Stimulated activated effector memory CD8-positive, alpha-beta T cell treated with anti-CD3 and anti-CD28 coated beads, Interleukin-12 subunit alpha, Interleukin-12 subunit beta, amount 100 ng/mL, for 72 hours (primary cell): ENCODE measurements around the gene UGT1A8.

ENCODE experiments used
- ATAC-seq: fragments of 150-1000 bp; cut with Tn5 transposase; 2 replicates; pipeline ENCODE4 v1.10.0; 2021
- DNase-seq, 2 donors: peaks; one replicate each; pipeline ENCODE4 v3.0.0; 2021 to 2022; ENCODE audit warnings: low spot score in 2 of 2
- H3K27ac Mint-ChIP-seq: one replicate; pipeline ENCODE4 v1.8.0; 2022; ENCODE audit warnings: mild to moderate bottlenecking, mixed read lengths
- H3K36me3 Mint-ChIP-seq: one replicate; pipeline ENCODE4 v1.8.0; 2022; ENCODE audit warnings: mild to moderate bottlenecking, mixed read lengths
- H3K4me1 Mint-ChIP-seq: one replicate; pipeline ENCODE4 v1.8.0; 2022; ENCODE audit warnings: mixed read lengths
- H3K4me3 Mint-ChIP-seq: one replicate; pipeline ENCODE4 v1.8.0; 2022; ENCODE audit warnings: mild to moderate bottlenecking, mixed read lengths
- H3K9me3 Mint-ChIP-seq: one replicate; pipeline ENCODE4 v1.8.0; 2022; ENCODE audit warnings: mixed read lengths

The UGT1A8 gene

GRCh38 chr2:233800208-233800607, 182.8 kb downstream of the UGT1A8 start:
- no peak overlapping the region for H3K4me3 Mint-ChIP-seq
- H3K36me3 Mint-ChIP-seq: no peaks in the 10 kb centered on the region
- ATAC-seq (no peak), DNase-seq (no peak)
- no peak overlapping the region for H3K27ac Mint-ChIP-seq
- H3K9me3 Mint-ChIP-seq: no peaks in the 10 kb centered on the region
- H3K4me1 Mint-ChIP-seq: peaks cover 7% of the 10 kb centered on the region

GRCh38 chr2:233801357-233802131, 184.1 kb downstream of the UGT1A8 start:
- H3K27ac Mint-ChIP-seq: no peak overlapping the region
- no peaks in the 10 kb centered on the region for H3K36me3 Mint-ChIP-seq
- H3K9me3 Mint-ChIP-seq: no peaks in the 10 kb centered on the region
- H3K4me1 Mint-ChIP-seq: peaks cover 7% of the 10 kb centered on the region
- DNase-seq (peak in 1 of 2 donors; percentile 43), ATAC-seq (peak; percentile 78)
- H3K4me3 Mint-ChIP-seq: no peak overlapping the region

GRCh38 chr2:233802132-233802815, 184.8 kb downstream of the UGT1A8 start:
- H3K9me3 Mint-ChIP-seq: no peaks in the 10 kb centered on the region
- H3K27ac Mint-ChIP-seq: no peak overlapping the region
- no peaks in the 10 kb centered on the region for H3K36me3 Mint-ChIP-seq
- H3K4me1 Mint-ChIP-seq: peaks cover 7% of the 10 kb centered on the region
- ATAC-seq: no peak
- no peak overlapping the region for H3K4me3 Mint-ChIP-seq
- DNase-seq: no peak

GRCh38 chr2:233803292-233803911, 186.0 kb downstream of the UGT1A8 start:
- no peaks in the 10 kb centered on the region for H3K36me3 Mint-ChIP-seq
- H3K9me3 Mint-ChIP-seq: no peaks in the 10 kb centered on the region
- DNase-seq: no peak
- no peak overlapping the region for H3K27ac Mint-ChIP-seq
- peaks cover 7% of the 10 kb centered on the region for H3K4me1 Mint-ChIP-seq
- no peak overlapping the region for H3K4me3 Mint-ChIP-seq
- no peak for ATAC-seq

DNA sequence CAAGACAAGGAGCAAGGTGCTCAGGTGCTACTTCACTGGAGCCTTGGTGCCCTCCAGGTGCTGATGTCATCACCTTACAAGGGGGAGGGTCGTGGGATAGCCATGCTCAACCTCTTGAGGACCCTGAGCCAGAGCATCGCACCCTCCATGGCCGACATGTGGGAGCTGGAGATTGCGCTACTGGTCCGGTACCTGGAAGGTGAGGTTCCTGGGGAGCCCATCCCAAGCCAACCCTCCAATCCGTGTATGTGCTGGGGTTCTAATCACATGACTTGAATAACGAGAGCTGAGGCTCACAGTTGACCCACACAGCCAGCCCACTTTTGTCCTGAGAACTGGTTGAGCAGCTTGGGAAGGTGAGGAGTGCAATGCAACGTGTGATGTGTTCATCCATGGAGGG, 186.6 kb downstream of the UGT1A8 start:
- ATAC-seq: no peak
- H3K27ac Mint-ChIP-seq: no peak overlapping the region
- peaks cover 7% of the 10 kb centered on the region for H3K4me1 Mint-ChIP-seq
- H3K36me3 Mint-ChIP-seq: no peaks in the 10 kb centered on the region
- H3K9me3 Mint-ChIP-seq: no peaks in the 10 kb centered on the region
- no peak overlapping the region for H3K4me3 Mint-ChIP-seq
- no peak for DNase-seq

GRCh38 chr2:233807215-233807865, 189.9 kb downstream of the UGT1A8 start:
- H3K36me3 Mint-ChIP-seq: no peaks in the 10 kb centered on the region
- no peak for ATAC-seq
- H3K4me1 Mint-ChIP-seq: no peaks in the 10 kb centered on the region
- no peak overlapping the region for H3K4me3 Mint-ChIP-seq
- H3K9me3 Mint-ChIP-seq: no peaks in the 10 kb centered on the region
- no peak for DNase-seq
- H3K27ac Mint-ChIP-seq: no peak overlapping the region

DNA sequence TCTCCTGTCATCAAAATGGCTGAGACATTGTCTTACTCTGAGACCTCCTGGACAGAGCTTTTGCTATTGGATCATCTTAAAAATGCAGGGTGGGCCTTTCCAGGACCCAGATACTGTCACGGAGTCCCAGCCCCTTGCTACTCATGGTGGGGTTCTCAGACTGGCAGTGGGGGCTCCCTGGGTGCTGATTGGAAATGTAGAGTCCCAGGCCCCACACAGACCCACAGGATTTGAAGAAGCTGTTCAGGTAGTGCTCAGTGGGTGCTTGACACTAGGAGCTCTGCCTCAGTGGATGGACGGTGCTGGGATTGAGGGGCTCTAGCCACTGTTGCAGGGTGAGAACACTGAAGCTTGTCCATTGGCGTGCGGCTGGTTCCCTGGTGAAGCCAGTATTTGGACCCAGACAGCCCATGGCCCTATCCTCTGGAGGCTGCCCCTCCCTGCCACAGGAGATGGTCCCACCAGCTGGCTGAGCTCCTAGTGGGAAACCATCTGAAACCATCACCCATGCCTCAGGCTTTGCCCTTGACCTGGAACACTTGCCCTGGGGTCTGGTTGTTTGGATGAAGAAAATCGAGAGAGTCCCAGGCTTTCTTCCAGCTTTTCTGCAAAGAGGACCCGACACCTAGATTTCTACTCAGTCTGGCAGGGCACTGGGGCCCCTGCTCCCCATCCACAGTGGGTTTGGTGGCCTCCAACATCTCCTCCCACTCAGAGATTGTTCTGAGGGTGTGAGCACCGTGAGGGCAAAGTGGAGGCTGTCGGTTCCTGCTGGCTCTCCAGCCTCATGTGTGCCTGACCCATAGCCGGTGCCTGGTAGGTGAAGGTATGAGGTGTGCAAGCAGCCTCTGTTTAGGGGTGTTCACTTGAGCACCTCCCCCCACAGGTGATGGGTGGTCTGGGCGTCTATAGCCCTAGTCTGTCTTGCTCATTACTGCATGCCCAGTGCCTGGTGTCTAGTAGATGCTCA, 190.8 kb downstream of the UGT1A8 start:
- ATAC-seq (no peak), DNase-seq (no peak)
- Mint-ChIP-seq H3K27ac (no peak overlapping the region), H3K4me1 (no peaks in the 10 kb centered on the region), H3K4me3 (no peak overlapping the region), H3K36me3 (no peaks in the 10 kb centered on the region), H3K9me3 (no peaks in the 10 kb centered on the region)

GRCh38 chr2:233810385-233810784, 193.0 kb downstream of the UGT1A8 start:
- Mint-ChIP-seq H3K27ac (no peak overlapping the region), H3K4me3 (no peak overlapping the region), H3K36me3 (no peaks in the 10 kb centered on the region), H3K4me1 (no peaks in the 10 kb centered on the region), H3K9me3 (no peaks in the 10 kb centered on the region)
- DNase-seq: no peak
- ATAC-seq: no peak

DNA sequence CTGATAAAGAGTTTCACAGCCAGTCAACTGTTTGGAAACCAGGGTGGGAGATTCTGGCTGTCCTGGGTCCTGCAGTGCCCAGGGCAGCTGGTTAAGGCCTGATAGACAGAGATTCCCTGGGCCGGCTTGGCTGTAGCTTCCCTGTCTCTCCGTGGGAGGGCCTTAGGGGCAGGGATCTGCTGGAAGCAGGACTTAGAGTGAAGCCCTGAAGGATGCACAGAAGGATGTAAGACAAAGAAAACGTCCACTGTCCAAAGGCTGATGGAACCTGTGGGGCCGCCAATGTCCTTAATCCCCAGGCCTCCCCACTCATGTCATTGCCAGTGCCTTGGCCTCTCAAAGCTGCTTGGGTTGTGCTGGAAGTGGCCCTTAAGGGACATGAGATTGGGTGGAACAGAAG, 193.7 kb downstream of the UGT1A8 start:
- no peak overlapping the region for H3K27ac Mint-ChIP-seq
- no peak overlapping the region for H3K4me3 Mint-ChIP-seq

DNA sequence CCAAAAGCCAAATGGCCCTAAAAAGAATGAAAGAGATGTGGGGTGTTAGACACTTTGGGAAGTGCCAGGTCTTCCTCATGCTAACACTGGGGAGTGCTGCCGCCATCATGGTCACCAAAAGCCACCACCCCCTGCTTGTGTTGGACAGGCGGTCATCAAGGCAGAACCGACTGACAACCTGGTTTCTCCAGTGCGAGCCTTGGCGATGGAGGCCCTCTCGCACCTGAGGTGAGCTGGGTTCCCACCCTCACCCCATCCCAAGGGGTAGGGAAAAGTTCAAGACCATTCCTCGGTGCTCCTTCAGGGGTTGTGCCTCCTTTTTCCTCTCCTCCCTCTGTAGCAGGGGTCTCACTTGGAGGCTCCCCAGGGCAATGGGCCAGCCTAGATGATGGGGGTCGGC, 194.3 kb downstream of the UGT1A8 start:
- H3K4me1 Mint-ChIP-seq: no peaks in the 10 kb centered on the region
- H3K27ac Mint-ChIP-seq: no peak overlapping the region
- no peaks in the 10 kb centered on the region for H3K36me3 Mint-ChIP-seq
- H3K4me3 Mint-ChIP-seq: no peak overlapping the region
- ATAC-seq: no peak
- no peak for DNase-seq
- no peaks in the 10 kb centered on the region for H3K9me3 Mint-ChIP-seq

More for the DNA sequence above, 193.7 kb downstream of the UGT1A8 start:
- DNase-seq (no peak), ATAC-seq (no peak)
- no peaks in the 10 kb centered on the region for H3K9me3 Mint-ChIP-seq
- no peaks in the 10 kb centered on the region for H3K4me1 Mint-ChIP-seq
- H3K36me3 Mint-ChIP-seq: no peaks in the 10 kb centered on the region

DNA sequence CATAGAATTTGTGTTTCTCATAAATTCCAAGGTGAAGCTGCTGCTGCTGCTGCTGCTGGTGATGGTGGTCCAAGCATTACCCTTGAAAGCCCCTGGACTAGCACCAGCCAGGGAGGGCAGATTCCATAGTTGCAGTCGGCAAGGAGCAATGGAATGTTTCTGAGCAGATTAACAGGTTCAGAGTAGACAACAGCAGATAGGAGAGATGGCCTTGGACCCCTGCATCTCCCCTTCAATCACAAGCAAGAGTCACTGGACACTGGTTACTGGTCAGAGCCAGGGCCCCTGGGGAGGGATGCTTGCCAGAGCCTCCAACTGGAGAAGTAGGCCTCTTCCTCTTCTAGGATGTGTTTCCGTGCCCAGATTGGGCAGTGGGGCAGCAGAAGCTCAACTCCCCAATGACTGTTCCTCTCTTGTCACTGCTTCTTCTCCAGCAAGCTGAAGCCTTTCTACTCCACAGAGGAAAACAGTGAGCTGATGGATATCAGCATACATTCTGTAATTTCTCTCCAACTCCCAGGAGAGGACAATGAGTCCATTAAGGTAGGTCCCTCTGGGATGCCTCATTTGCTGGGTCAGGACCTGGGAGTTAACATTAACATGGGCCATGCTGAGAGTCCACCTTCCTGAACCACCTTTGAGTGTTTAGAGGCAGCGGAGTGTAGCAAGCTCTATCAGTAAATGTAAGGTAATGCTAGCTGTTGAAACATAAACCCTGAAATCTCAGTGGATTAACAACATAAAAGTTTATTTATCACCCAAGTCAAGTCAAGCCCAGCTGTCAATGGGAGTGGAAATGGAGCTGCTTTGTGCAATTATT, 196.0 kb downstream of the UGT1A8 start:
- Mint-ChIP-seq H3K27ac (no peak overlapping the region), H3K9me3 (no peaks in the 10 kb centered on the region), H3K4me1 (peaks cover 4% of the 10 kb centered on the region), H3K4me3 (no peak overlapping the region), H3K36me3 (no peaks in the 10 kb centered on the region)
- DNase-seq (no peak), ATAC-seq (no peak)

- H3K36me3 Mint-ChIP-seq: no peaks in the 10 kb centered on the region
- peaks cover 4% of the 10 kb centered on the region for H3K4me1 Mint-ChIP-seq
- no peak for ATAC-seq
- H3K9me3 Mint-ChIP-seq: no peaks in the 10 kb centered on the region
- no peak for DNase-seq
- no peak overlapping the region for H3K4me3 Mint-ChIP-seq
- no peak overlapping the region for H3K27ac Mint-ChIP-seq
These were observed 196.8 kb downstream of the UGT1A8 start for GRCh38 chr2:233814056-233814835.

DNA sequence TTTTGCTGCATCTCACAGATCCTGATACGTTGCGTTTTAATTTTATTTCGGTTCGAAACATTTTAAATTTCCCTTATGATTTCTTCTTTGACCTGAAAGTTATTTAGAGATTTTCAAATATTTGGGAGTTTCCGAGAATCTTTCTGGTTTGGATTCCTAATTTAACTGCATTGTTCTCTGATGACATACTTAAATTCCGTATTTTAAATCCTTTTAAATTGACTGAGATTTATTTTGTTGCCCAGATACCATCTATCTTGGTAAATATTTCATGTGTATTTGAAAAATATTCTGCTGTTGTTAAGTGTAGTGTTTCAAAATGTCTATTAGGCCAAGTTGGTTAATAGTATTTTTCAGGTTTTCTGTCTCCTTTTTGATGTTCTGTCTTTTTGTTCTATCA, 198.4 kb downstream of the UGT1A8 start:
- H3K4me1 Mint-ChIP-seq: peaks cover 4% of the 10 kb centered on the region
- H3K36me3 Mint-ChIP-seq: no peaks in the 10 kb centered on the region
- DNase-seq (no peak), ATAC-seq (no peak)
- H3K27ac Mint-ChIP-seq: no peak overlapping the region
- H3K4me3 Mint-ChIP-seq: no peak overlapping the region
- H3K9me3 Mint-ChIP-seq: no peaks in the 10 kb centered on the region
